Astrocyte (in vitro differentiated cells and primary cell): ENCODE data around the gene COPS4.

Experiments
- EZH2 ChIP-seq: IDR thresholded peaks from 2 replicates; pipeline ENCODE4 v1.6.1; 2012; ENCODE audit warnings: mild to moderate bottlenecking, low read length, inconsistent platforms; ENCODE audit not compliant: insufficient read depth
- TF ChIP-seq, protein P1 (sequence below): IDR thresholded peaks from 2 replicates; pipeline ENCODE4 v1.5.1; 2011; ENCODE audit warnings: low read depth, mild to moderate bottlenecking, inconsistent platforms, low read length, moderate library complexity; ENCODE audit not compliant: insufficient read depth

DNA sequence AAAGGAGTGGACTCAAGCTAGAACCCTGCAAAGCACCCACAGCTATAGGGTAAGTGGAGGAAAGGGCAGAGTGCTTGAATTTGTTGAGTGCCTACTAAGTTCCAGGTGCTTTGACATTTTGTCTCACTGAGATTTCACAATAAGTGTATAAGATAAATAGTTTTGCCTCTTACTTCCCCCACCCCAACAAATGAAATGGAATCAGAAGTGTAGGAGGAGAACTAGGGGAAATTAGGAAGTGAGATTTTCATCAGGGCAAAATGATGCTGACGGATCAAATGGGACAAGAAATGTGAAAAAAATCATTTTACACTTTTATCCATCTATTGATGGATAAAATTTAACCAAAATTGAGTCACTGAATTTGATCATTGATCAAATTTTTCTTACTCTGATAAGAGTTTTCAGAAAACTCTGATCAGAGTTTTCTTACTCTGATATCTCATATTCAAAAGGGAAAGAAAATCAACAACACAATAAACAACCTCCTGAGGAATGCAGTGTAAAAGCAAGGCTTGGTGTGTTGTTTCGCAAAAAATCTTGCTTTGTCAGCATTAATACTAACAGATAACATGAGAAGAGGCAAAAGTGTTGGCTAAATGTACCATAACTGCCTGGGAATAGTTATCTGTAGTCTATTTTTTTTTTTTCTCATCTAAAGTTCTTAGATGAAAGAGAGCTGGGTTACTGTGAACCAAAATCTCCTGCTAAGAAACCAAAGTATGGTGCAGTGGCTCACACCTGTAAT is 54.6 kb downstream of the COPS4 start:
- TF ChIP-seq, protein P1, sequence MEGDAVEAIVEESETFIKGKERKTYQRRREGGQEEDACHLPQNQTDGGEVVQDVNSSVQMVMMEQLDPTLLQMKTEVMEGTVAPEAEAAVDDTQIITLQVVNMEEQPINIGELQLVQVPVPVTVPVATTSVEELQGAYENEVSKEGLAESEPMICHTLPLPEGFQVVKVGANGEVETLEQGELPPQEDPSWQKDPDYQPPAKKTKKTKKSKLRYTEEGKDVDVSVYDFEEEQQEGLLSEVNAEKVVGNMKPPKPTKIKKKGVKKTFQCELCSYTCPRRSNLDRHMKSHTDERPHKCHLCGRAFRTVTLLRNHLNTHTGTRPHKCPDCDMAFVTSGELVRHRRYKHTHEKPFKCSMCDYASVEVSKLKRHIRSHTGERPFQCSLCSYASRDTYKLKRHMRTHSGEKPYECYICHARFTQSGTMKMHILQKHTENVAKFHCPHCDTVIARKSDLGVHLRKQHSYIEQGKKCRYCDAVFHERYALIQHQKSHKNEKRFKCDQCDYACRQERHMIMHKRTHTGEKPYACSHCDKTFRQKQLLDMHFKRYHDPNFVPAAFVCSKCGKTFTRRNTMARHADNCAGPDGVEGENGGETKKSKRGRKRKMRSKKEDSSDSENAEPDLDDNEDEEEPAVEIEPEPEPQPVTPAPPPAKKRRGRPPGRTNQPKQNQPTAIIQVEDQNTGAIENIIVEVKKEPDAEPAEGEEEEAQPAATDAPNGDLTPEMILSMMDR: no peak
- no peak for TF ChIP-seq EZH2
